H9 (cell line): ENCODE data around the gene CADM1. TPM values are rescaled to one million over a fixed set of nuclear protein-coding genes. Genes with fewer than 3 reads are reported as not detected.

ENCODE experiments used
- DNase-seq: peaks from one replicate; pipeline ENCODE4 v3.0.0-alpha.2; 2017
- H2AFZ ChIP-seq: one replicate; pipeline ENCODE4 v1.6.1; 2013; ENCODE audit warnings: mild to moderate bottlenecking, low read length, control low read depth, moderate library complexity
- H2AK5ac ChIP-seq: 2 replicates; pipeline ENCODE4 v1.6.1; 2013; ENCODE audit warnings: low read length, control low read depth, mixed read lengths; ENCODE audit not compliant: insufficient read length
- H2BK120ac ChIP-seq: one replicate; pipeline ENCODE4 v1.6.1; 2013; ENCODE audit warnings: low read depth, mild to moderate bottlenecking, low read length, control low read depth, inconsistent platforms; ENCODE audit not compliant: poor library complexity, severe bottlenecking
- H2BK12ac ChIP-seq: 2 replicates; pipeline ENCODE4 v1.6.1; 2013; ENCODE audit warnings: low read length, control low read depth, mixed read lengths, low read depth; ENCODE audit not compliant: insufficient read length
- H2BK15ac ChIP-seq: 2 replicates; pipeline ENCODE4 v1.6.1; 2013; ENCODE audit warnings: low read depth, low read length, control low read depth
- H2BK20ac ChIP-seq: one replicate; pipeline ENCODE4 v1.6.1; 2013; ENCODE audit warnings: low read depth, mild to moderate bottlenecking, low read length, control low read depth, inconsistent platforms; ENCODE audit not compliant: poor library complexity, severe bottlenecking
- H2BK5ac ChIP-seq: 2 replicates; pipeline ENCODE4 v1.6.1; 2013; ENCODE audit warnings: low read length, control low read depth, mixed read lengths; ENCODE audit not compliant: insufficient read length
- H3K14ac ChIP-seq: 2 replicates; pipeline ENCODE4 v1.6.1; 2013; ENCODE audit warnings: low read length, control low read depth; ENCODE audit not compliant: insufficient read depth
- H3K18ac ChIP-seq: 2 replicates; pipeline ENCODE4 v1.6.1; 2013; ENCODE audit warnings: low read depth, mild to moderate bottlenecking, mixed read lengths, low read length, control low read depth; ENCODE audit not compliant: insufficient read length
- H3K23ac ChIP-seq: 2 replicates; pipeline ENCODE4 v1.6.1; 2013; ENCODE audit warnings: low read length, control low read depth, mixed read lengths, low read depth; ENCODE audit not compliant: insufficient read length
- H3K23me2 ChIP-seq: 2 replicates; pipeline ENCODE4 v1.6.1; 2013; ENCODE audit warnings: low read depth, mild to moderate bottlenecking, mixed read lengths, low read length, control low read depth; ENCODE audit not compliant: insufficient read length, poor library complexity, severe bottlenecking
- H3K27ac ChIP-seq: 2 replicates; pipeline ENCODE4 v1.5.1; 2013; ENCODE audit warnings: low read length, control low read depth, mixed read lengths, low read depth; ENCODE audit not compliant: insufficient read length
- H3K27me3 ChIP-seq: 2 replicates; pipeline ENCODE4 v1.6.1; 2013; ENCODE audit warnings: low read length, control low read depth, inconsistent platforms; ENCODE audit not compliant: insufficient read depth
- H3K4ac ChIP-seq: 2 replicates; pipeline ENCODE4 v1.6.1; 2013; ENCODE audit warnings: low read depth, mild to moderate bottlenecking, control low read depth, inconsistent platforms, low read length, moderate library complexity
- H3K4me1 ChIP-seq: 2 replicates; pipeline ENCODE4 v1.6.1; 2013; ENCODE audit warnings: low read length, control low read depth, inconsistent platforms; ENCODE audit not compliant: insufficient read depth
- H3K4me2 ChIP-seq: 2 replicates; pipeline ENCODE4 v1.6.1; 2013; ENCODE audit warnings: low read length, control low read depth, mixed read lengths; ENCODE audit not compliant: insufficient read length, insufficient read depth
- H3K56ac ChIP-seq: 2 replicates; pipeline ENCODE4 v1.6.1; 2013; ENCODE audit warnings: low read depth, mild to moderate bottlenecking, mixed read lengths, low read length, control low read depth; ENCODE audit not compliant: insufficient read length
- H3K79me1 ChIP-seq: 2 replicates; pipeline ENCODE4 v1.6.1; 2013; ENCODE audit warnings: low read depth, mild to moderate bottlenecking, moderate library complexity, low read length, control low read depth, inconsistent platforms; ENCODE audit not compliant: insufficient read depth, poor library complexity, severe bottlenecking
- H3K79me2 ChIP-seq: 2 replicates; pipeline ENCODE4 v1.6.1; 2013; ENCODE audit warnings: low read length, control low read depth, inconsistent platforms; ENCODE audit not compliant: insufficient read depth
- H3K9ac ChIP-seq: 2 replicates; pipeline ENCODE4 v1.6.1; 2013; ENCODE audit warnings: low read length, control low read depth, mixed read lengths; ENCODE audit not compliant: insufficient read length; ENCODE audit errors: extremely low read depth
- H3K9me3 ChIP-seq: one replicate; pipeline ENCODE4 v1.6.1; 2013; ENCODE audit warnings: low read depth, low read length, inconsistent platforms; ENCODE audit not compliant: control insufficient read depth
- H3T11ph ChIP-seq: one replicate; pipeline ENCODE4 v1.6.1; 2013; ENCODE audit warnings: mild to moderate bottlenecking, low read length, control low read depth, inconsistent platforms
- H4K20me1 ChIP-seq: one replicate; pipeline ENCODE4 v1.6.1; 2013; ENCODE audit not compliant: control insufficient read depth, insufficient read length, insufficient read depth
- H4K5ac ChIP-seq: 2 replicates; pipeline ENCODE4 v1.6.1; 2013; ENCODE audit warnings: low read depth, mild to moderate bottlenecking, mixed read lengths, low read length, control low read depth; ENCODE audit not compliant: insufficient read length
- H4K8ac ChIP-seq: replicated peaks from 2 replicates; pipeline ENCODE4 v1.6.1; 2013; ENCODE audit warnings: low read length, control low read depth, mixed read lengths, low read depth; ENCODE audit not compliant: insufficient read length
- H4K91ac ChIP-seq: 2 replicates; pipeline ENCODE4 v1.6.1; 2013; ENCODE audit warnings: low read depth, mild to moderate bottlenecking, moderate library complexity, mixed read lengths, low read length, control low read depth; ENCODE audit not compliant: insufficient read length
- H3K27ac Mint-ChIP-seq, 3 experiments: 2 replicates in 2 of 3; 3 replicates in 1 of 3; pipeline ENCODE4 v1.8.0; 2020 to 2021; ENCODE audit warnings: mixed read lengths in 3 of 3, mild to moderate bottlenecking in 1 of 3, moderate library complexity in 1 of 3
- H3K27me3 Mint-ChIP-seq: 2 replicates; pipeline ENCODE4 v1.8.0; 2021; ENCODE audit warnings: low read depth, mild to moderate bottlenecking, moderate library complexity, mixed read lengths
- H3K36me3 Mint-ChIP-seq, 3 experiments: 2 replicates in 2 of 3; 3 replicates in 1 of 3; pipeline ENCODE4 v1.8.0; 2020 to 2021; ENCODE audit warnings: low read depth in 3 of 3, mixed read lengths in 3 of 3; ENCODE audit not compliant: insufficient read depth in 1 of 3
- H3K4me1 Mint-ChIP-seq, 2 experiments: 2 replicates each; pipeline ENCODE4 v1.8.0; 2020; ENCODE audit warnings: mixed read lengths in 2 of 2
- H3K4me3 Mint-ChIP-seq, 2 experiments: 2 replicates in 1 of 2; 3 replicates in 1 of 2; pipeline ENCODE4 v1.8.0; 2020 to 2021; ENCODE audit warnings: mild to moderate bottlenecking in 2 of 2, mixed read lengths in 2 of 2, moderate library complexity in 1 of 2
- H3K9me3 Mint-ChIP-seq, 2 experiments: 2 replicates in 1 of 2; 3 replicates in 1 of 2; pipeline ENCODE4 v1.8.0; 2020; ENCODE audit warnings: mild to moderate bottlenecking in 2 of 2, mixed read lengths in 2 of 2, moderate library complexity in 1 of 2
- WGBS: extraction: QIAGEN DNeasy Blood & Tissue Kit; methylation state at CpG from one replicate; pipeline ENCODE4 v1.1.7; 2013; ENCODE audit warnings: missing lambda C conversion rate, low lambda C conversion rate, mixed read lengths; ENCODE audit not compliant: insufficient read length; ENCODE audit errors: extremely low coverage; 5-methylcytosine and 5-hydroxymethylcytosine counted together
- total RNA-seq: library from RNA; stranded (reverse); gene quantifications from 2 replicates; pipeline ENCODE4 v1.2.1, GENCODE V29; 2021
- TF ChIP-seq, protein P1 (sequence below): fragments of 200-600 bp; sonication (generic); conservative IDR thresholded peaks from 3 replicates; pipeline ENCODE4 v1.8.0; 2021; ENCODE audit warnings: antibody characterized with exemption, mild to moderate bottlenecking

Gene CADM1
- total RNA-seq, 1 experiment from 2014 or later, result 11.9 TPM

- Histone ChIP-seq H3K4me2 (no peak overlapping the region), H4K20me1 (no peaks in the 10 kb centered on the region), H2BK120ac (no peak overlapping the region), H3K18ac (no peak overlapping the region), H4K5ac (no peak overlapping the region), H4K91ac (no peak overlapping the region), H3K27ac (no peak overlapping the region), H3K79me1 (no peaks in the 10 kb centered on the region), H3K9ac (no peak overlapping the region), H2BK5ac (no peak overlapping the region), H2BK15ac (no peak overlapping the region), H2BK12ac (no peak overlapping the region), H3K9me3 (no peaks in the 10 kb centered on the region), H3K23me2 (no peaks in the 10 kb centered on the region), H3K56ac (no peak overlapping the region), H3K4me1 (no peaks in the 10 kb centered on the region), H2BK20ac (no peak overlapping the region), H3K23ac (no peak overlapping the region), H2AK5ac (no peak overlapping the region), H3K79me2 (no peaks in the 10 kb centered on the region), H2AFZ (no peak overlapping the region), H3K27me3 (no peaks in the 10 kb centered on the region), H3K14ac (no peak overlapping the region), H3K4ac (no peak overlapping the region), H3T11ph (no peak overlapping the region), H4K8ac (no peak overlapping the region)
- no peak overlapping the region for H3K4me3 Mint-ChIP-seq
- no CpG with 5 or more reads among the region's 5 CpGs for WGBS
- DNase-seq, result no peak
- TF ChIP-seq, protein P1, sequence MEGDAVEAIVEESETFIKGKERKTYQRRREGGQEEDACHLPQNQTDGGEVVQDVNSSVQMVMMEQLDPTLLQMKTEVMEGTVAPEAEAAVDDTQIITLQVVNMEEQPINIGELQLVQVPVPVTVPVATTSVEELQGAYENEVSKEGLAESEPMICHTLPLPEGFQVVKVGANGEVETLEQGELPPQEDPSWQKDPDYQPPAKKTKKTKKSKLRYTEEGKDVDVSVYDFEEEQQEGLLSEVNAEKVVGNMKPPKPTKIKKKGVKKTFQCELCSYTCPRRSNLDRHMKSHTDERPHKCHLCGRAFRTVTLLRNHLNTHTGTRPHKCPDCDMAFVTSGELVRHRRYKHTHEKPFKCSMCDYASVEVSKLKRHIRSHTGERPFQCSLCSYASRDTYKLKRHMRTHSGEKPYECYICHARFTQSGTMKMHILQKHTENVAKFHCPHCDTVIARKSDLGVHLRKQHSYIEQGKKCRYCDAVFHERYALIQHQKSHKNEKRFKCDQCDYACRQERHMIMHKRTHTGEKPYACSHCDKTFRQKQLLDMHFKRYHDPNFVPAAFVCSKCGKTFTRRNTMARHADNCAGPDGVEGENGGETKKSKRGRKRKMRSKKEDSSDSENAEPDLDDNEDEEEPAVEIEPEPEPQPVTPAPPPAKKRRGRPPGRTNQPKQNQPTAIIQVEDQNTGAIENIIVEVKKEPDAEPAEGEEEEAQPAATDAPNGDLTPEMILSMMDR, result no peak
- peaks cover 28% of the 10 kb centered on the region for H3K27me3 Mint-ChIP-seq
- H3K4me1 Mint-ChIP-seq, result 0 out of 4 replicates have a peak, but pooled peaks cover 0 to 5% of the 10 kb centered on the region in 2 experiments
- no peak overlapping the region for H3K27ac Mint-ChIP-seq
- H3K36me3 Mint-ChIP-seq, result no peaks in the 10 kb centered on the region
- H3K9me3 Mint-ChIP-seq, result no peaks in the 10 kb centered on the region; a peak in 1 of 5 replicates
Observed at GRCh38 chr11:115439969-115440540, 64.2 kb downstream of the CADM1 start.
